Panc1 (cell line): ENCODE measurements around the gene CHERP.

Source experiments
- CTCF ChIP-seq: fragments of 450-650 bp; IDR thresholded peaks from 2 replicates; pipeline ENCODE4 v1.5.1; 2017; ENCODE audit warnings: mild to moderate bottlenecking
- TF ChIP-seq, protein P1 (sequence below), 2 experiments: IDR thresholded peaks; 2 replicates each; pipeline ENCODE4 v1.6.1; 2011 to 2012; ENCODE audit warnings: low read depth in 2 of 2, control low read depth in 1 of 2, low read length in 1 of 2, mild to moderate bottlenecking in 1 of 2, moderate library complexity in 1 of 2; ENCODE audit not compliant: insufficient read depth in 1 of 2

DNA sequence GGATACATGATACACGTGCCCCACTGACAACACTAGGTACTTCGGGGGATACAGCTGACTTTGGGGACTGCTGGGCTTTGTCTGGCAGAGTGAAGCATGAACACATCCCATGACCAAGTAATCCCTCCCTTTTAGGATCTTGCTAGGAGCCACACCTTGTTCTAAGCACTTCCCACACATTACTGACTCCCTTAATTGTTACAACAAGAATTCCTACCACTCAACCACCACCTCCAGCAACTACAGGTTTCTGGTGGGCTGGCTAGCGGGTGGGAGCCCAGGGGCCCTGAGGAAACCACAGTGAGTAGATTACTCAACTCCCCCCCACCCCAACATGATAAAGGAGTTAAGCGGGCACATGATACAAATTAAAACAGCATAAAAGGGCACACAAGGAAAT, 37.1 kb upstream of the CHERP start:
- TF ChIP-seq CTCF, result no peak
- TF ChIP-seq, protein P1, sequence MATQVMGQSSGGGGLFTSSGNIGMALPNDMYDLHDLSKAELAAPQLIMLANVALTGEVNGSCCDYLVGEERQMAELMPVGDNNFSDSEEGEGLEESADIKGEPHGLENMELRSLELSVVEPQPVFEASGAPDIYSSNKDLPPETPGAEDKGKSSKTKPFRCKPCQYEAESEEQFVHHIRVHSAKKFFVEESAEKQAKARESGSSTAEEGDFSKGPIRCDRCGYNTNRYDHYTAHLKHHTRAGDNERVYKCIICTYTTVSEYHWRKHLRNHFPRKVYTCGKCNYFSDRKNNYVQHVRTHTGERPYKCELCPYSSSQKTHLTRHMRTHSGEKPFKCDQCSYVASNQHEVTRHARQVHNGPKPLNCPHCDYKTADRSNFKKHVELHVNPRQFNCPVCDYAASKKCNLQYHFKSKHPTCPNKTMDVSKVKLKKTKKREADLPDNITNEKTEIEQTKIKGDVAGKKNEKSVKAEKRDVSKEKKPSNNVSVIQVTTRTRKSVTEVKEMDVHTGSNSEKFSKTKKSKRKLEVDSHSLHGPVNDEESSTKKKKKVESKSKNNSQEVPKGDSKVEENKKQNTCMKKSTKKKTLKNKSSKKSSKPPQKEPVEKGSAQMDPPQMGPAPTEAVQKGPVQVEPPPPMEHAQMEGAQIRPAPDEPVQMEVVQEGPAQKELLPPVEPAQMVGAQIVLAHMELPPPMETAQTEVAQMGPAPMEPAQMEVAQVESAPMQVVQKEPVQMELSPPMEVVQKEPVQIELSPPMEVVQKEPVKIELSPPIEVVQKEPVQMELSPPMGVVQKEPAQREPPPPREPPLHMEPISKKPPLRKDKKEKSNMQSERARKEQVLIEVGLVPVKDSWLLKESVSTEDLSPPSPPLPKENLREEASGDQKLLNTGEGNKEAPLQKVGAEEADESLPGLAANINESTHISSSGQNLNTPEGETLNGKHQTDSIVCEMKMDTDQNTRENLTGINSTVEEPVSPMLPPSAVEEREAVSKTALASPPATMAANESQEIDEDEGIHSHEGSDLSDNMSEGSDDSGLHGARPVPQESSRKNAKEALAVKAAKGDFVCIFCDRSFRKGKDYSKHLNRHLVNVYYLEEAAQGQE (IDR thresholded peaks at IDR 0.05; ENCODE audit: insufficient read depth in 1 of 2, low read depth in 2 of 2, low read length in 1 of 2), result no peak
